GM18507 (cell line): Measurements from ENCODE around the gene RAPGEF1.
"Not testable (repeated sequence)": the region's sequence is repeated elsewhere in the genome, so short reads cannot be mapped to it uniquely, and the experiment has no call there.

Source experiments
- DNase-seq: peaks from one replicate; pipeline ENCODE4 v3.0.0; 2011; ENCODE audit warnings: low read depth; ENCODE audit not compliant: insufficient read length; ENCODE audit errors: extremely low spot score
- FAIRE-seq: peaks from 2 replicates; lab custom pipeline; 2011; peaks lifted over from hg19 to GRCh38; lab: Jason Lieb, UNC

RAPGEF1 gene

GRCh38 chr9:131677049-131677443 lies 62.8 kb downstream of the RAPGEF1 start:
- no peak for FAIRE-seq
- DNase-seq: no peak

GRCh38 chr9:131676431-131676972 lies 63.4 kb downstream of the RAPGEF1 start:
- peak; percentile 81 for FAIRE-seq
- DNase-seq: no peak

GRCh38 chr9:131675437-131676022 lies 64.3 kb downstream of the RAPGEF1 start:
- DNase-seq (no peak), FAIRE-seq (no peak)

- FAIRE-seq (no peak), DNase-seq (no peak)
Measured at GRCh38 chr9:131674425-131675421, 65.2 kb downstream of the RAPGEF1 start.

- DNase-seq (no peak), FAIRE-seq (no peak)
Measured at GRCh38 chr9:131673531-131673930, 66.3 kb downstream of the RAPGEF1 start.

- FAIRE-seq (no peak), DNase-seq (no peak)
Measured at GRCh38 chr9:131673068-131673467, 66.8 kb downstream of the RAPGEF1 start.

GRCh38 chr9:131672451-131672850 lies 67.4 kb downstream of the RAPGEF1 start:
- DNase-seq (no peak), FAIRE-seq (no peak)

GRCh38 chr9:131671133-131671520 lies 68.7 kb downstream of the RAPGEF1 start:
- DNase-seq (no peak), FAIRE-seq (no peak)

- DNase-seq (no peak), FAIRE-seq (no peak)
Measured at GRCh38 chr9:131670247-131671132, 69.4 kb downstream of the RAPGEF1 start.

- DNase-seq (no peak), FAIRE-seq (no peak)
Measured at GRCh38 chr9:131669269-131670157, 70.4 kb downstream of the RAPGEF1 start.

- DNase-seq (no peak), FAIRE-seq (peak; percentile 83)
Measured at GRCh38 chr9:131668439-131669268, 71.2 kb downstream of the RAPGEF1 start.

GRCh38 chr9:131668057-131668438 lies 71.8 kb downstream of the RAPGEF1 start:
- no peak for DNase-seq
- FAIRE-seq: peak; percentile 9

- DNase-seq (no peak), FAIRE-seq (peak; percentile 51)
Measured at GRCh38 chr9:131667576-131667975, 72.3 kb downstream of the RAPGEF1 start.

- no peak for FAIRE-seq
- no peak for DNase-seq
Measured at GRCh38 chr9:131666774-131667173, 73.1 kb downstream of the RAPGEF1 start.

- FAIRE-seq (no peak), DNase-seq (no peak)
Measured at GRCh38 chr9:131666029-131666428, 73.8 kb downstream of the RAPGEF1 start.

GRCh38 chr9:131663288-131663687 lies 76.6 kb downstream of the RAPGEF1 start:
- FAIRE-seq (no peak), DNase-seq (no peak)

GRCh38 chr9:131662289-131662621 lies 77.6 kb downstream of the RAPGEF1 start:
- not testable (repeated sequence) for DNase-seq, FAIRE-seq
